HG02678 (cell line): ENCODE data around the gene PNPLA8.
"Not testable (repeated sequence)": the region's sequence is repeated elsewhere in the genome, so short reads cannot be mapped to it uniquely, and the experiment has no call there.

ENCODE experiments used
- ATAC-seq: cut with Tn5 transposase; IDR thresholded peaks from one replicate; pipeline ENCODE4 v1.9.1; 2021; ENCODE audit warnings: mild to moderate bottlenecking, moderate library complexity; ENCODE audit not compliant: unreplicated experiment

Gene PNPLA8

DNA sequence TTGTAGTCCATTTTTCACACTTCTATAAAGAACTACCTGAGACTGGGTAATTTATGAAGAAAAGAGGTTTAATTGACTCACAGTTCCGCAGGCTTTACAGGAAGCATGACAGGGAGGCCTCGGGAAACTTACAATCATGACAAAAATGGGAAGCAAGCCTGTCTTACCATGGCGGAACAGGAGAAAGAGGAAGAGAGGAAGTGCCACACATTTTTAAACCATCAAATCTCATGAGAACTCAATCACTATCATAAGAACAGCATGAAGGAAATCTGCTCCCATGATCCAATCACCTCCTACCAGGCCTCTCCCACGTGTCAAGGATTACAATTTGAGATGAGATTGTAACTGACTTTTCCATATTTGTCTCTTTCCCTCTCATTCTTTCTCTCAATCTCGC, 9.3 kb upstream of the PNPLA8 start:
- no peak for ATAC-seq

DNA sequence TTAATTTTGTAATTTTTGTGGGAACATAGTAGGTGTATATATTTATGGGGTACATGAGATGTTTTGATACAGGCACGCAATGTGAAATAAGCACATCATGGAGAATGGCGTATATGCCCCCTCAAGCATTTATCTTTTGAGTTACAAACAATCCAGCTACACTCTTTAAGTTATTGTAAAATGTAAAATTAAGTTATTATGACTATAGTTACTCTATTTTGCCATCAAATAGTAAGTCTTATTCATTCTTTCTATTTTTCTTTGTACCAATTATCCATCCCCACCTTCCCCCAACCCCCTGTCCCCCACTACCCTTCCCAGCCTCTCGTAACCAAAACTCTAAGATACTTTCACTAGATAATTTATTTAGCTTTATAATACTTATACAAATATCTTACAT, 7.8 kb upstream of the PNPLA8 start:
- ATAC-seq = no peak

DNA sequence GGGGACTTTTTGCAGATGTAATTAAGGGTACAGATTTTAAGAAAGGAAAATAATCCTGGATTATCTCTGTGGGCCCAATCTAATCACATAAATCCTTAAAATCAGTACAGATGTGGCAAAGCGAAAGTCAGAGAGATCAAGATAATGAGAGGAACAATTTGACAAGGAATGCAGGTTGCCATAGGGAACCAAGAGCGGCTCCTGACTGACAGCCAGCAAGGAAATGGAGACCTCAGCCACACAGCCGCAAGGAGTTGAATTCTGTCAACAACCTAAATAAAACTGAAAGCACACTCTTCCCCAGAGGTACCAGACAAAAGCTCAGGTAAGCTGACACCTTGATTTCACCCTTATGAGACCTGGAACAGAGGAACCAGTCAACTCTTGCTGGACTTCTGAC, 3.4 kb upstream of the PNPLA8 start:
- no peak for ATAC-seq

DNA sequence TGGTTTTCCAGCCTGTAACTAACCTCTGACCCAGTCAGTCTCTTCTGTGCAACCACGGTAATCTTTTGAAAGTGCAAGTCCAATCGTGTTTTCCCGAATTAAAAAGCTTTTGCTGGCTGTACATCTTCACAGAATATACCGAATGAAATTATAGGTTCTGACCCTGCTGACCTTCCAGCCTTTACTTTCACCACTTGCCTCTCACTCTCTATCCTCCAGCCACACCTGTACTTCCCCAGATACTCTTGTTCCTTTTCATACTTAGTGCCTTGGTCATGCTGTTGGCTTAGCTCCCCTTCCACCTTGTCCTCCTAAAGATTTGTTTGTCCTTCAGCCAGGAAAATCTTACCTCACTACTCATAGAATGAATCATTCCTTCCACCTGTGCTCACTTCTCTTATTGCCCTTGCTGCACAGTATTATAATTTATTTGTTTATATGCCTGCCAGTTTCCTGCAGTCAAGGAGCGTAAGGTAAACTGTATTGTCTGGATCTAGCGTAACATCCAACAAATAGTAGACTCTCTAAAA, 2.3 kb upstream of the PNPLA8 start:
- ATAC-seq = no peak

DNA sequence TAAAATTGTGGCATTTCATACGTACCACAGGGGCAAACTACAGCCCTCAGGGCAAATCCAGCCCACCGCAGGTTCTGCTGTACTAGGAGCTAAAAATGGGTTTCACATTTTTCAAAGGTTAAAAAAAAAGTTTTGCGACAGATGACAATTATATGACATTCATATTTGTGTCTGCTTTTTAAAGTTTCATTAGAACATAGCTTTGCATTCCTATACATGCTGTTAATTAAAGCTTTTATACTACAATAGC, 758 bp upstream of the PNPLA8 start:
- no peak for ATAC-seq

DNA sequence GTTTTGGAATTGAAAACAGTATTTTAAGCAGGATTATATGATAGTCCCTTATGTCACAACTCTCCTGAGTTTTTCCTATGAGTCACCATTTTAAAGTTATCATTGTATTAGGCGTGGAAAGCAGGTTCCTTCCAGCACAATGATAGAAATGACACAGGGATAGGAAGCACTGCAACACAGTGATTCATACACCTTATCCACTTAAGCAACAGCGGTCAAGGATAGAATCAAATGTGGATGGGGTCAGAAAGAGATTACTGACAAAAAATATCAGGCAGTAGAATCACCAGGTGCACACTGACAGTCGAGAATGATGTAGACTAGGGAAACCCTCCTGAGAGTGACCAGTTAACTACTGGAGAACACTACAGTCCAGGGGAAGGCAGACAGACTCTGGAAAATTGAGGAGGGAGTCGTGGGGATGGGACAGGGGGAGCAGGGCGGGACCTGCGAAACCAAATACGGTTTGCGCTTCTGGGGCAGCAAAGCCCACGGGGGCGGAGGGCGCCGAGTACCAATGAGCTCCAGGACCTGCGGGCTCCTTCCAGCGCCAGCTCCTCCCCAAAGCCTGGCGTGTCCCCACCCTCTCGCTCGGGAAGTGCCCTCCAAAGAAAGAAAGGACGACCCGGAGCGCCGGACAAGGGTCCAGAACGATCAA, 479 bp downstream of the PNPLA8 start:
- ATAC-seq = peak; percentile 42

DNA sequence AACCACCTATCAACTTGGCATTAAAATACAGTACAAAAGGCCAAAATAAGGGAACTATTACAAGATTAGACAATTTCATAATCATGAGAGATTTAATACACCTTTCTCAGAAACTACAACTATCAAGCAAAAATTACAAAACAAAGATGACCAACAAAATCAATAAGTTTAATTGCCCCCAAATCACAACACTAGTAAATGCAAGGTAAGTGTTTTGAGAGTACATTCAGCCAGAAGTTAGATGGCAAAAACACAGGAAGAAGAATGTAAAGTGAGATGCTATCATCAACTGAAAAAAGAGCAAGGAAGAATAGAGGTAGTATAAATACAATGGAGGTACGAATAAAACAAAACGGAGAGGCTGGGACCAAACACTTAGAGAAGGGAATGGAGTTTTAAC, 3.2 kb downstream of the PNPLA8 start:
- ATAC-seq = no peak

DNA sequence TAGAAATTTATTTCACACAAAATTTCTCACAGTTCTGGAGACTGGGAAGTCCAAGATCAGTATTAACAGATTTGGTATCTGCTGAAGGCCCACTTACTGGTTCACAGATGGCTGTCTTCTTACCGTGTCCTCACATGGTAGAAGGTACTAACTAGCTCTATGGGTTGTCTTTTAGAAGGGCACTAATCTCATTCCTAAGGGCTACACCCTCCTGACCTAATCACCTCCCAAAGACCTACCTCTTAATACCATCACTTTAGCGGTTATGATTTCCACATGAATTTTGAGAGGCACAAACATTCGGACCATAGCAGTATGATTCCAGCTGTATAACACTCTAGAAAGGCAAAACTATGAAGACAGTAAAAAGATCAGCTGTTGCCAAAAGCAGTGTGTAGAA, 8.0 kb downstream of the PNPLA8 start:
- no peak for ATAC-seq

DNA sequence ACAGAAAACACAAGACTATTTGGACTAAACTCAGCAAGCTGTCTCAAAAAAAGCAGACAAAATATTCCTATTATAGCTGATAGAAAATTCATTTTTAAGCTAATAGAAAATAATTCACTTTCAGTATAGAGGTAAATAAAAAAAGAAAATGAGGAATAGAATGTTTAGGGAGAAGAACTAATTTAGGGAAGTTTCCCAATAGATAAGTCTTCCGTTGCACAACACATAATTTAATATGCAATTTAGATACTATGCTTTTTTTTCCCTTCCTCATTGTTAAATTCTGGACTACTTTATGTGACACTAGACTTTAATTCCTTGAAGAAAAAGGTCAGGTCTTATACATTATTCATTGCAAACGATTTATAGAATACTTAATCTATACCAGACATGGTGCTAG, 10.3 kb downstream of the PNPLA8 start:
- no peak for ATAC-seq

DNA sequence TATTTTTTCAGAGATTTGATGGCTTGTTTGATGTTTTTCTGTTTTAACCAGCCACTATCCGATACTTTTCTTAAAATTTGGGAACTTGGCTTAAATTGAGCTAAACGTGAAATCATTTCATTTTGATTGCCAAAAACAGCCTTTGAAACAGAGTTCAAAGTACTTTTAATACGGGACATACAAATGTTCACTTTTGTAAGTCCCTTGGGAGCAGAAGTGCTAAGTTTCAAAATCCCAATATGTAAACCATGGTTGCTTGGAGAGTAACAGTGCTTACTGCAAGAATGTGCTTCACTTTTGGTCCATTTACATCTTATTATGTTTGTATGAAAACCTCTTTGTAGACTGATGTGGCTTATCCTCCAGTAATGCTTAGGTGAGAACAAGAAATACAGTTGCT, 10.9 kb downstream of the PNPLA8 start:
- ATAC-seq = no peak

DNA sequence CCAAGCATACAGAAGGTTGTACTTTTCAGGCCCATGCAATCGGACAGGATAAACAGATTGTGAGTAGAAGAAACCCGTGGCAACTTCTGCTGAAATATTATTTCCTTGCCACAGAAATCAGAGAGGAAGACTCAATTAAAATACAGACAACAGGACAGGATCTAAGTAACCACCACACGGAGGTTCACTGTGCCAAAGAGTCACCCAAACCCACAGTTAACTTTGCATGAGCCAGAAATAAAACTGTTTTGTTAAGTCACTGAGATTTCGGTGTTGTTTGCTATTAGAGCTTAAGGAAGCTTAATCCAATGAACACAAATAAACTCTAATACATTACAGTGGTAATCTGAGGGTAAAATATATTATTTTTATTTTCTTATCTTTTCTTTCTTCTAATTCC, 14.0 kb downstream of the PNPLA8 start:
- peak; percentile 53 for ATAC-seq

DNA sequence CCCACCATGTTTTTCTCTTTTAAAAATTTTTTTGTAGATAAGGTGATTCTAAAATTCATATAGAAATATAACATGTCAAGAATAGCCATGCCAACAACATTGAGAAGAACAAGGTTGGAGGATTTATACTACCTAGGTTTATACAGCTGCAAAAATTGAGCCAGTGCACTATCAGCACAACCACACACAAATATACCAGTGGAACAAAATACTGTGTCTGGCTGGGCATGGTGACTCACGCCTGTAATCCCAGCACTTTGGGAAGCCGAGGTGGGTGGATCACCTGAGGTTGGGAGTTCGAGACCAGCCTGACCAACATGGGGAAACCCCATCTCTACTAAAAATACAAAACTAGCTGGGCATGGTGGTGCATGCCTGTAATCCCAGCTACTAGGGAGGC, 21.4 kb downstream of the PNPLA8 start:
- ATAC-seq = not testable (repeated sequence)

DNA sequence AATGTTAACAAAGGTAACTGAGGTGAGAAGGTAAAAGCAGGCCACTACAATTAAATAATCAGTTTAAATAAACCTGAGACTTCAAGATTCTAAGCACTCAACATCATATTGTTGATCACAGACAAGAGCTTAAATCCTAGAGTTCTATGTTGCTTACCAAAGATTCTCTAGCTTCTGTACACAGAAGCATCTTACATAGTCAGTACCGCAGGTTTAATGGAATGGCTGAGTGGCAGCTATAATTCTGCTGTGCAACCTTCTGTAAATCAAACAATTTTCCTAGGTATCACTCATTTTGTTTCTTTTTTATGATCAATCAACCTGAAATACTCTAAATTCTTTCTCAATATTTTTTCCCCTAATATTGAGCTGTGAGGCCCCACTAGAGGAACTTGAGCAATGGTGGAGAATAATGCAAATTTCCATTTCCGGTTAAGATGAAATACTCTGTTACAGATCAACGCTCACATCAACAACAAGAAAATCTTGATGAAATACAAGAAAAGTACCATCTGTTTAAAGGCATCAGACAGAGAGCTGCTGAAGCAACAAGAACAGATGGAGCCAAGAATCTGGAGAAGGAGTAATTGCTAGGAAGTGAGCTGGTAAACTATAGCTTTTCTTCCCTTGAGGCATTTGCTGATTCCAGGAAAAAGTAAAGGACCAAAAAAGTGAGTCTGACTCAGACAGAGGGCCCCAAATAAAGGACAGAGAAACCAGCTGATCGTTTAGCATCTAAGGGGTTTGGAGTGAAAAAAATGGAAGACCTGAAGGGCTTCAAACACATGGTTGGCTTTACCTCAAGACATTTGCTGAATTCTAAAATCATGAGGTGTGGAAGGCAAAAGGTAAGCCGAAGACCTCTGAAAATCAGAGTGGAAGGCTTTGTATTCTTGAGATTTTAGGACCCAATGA, 22.6 kb downstream of the PNPLA8 start:
- peak; percentile 98 for ATAC-seq

DNA sequence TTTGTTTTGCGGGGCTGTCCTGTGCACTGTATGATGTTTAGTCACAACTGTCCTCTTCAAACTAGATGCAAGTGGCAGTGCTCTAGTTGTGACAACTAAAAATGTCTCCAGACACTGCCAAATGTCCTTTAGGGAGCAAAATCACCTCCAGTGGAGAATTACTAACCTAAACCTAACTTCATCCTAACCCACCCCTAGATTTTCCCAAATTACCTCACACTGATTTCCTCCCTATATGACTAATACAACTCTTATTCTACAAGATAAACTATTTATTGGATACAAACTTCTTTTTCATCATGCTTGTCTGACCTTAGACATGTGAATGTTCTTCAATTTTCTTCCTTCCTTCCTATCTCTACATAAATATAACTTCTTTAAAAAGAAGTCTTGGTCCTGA, 26.4 kb downstream of the PNPLA8 start:
- no peak for ATAC-seq

DNA sequence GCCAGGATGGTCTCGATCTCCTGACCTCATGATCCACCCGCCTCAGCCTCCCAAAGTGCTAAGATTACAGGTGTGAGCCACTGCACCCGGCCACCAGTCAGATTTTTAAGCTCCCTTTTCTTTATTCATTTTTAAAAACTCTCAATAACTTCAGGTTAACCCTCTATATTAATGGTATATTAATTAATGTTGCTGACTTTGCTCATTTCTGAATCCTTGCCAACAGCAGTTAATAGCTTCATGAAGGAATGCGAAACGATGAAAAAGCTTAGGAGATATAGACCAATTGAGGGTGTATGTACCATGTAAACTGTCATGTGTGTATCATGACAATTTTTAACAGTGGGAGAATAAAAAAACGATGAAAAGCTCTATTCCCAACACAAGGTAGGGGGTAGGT, 27.5 kb downstream of the PNPLA8 start:
- no peak for ATAC-seq

DNA sequence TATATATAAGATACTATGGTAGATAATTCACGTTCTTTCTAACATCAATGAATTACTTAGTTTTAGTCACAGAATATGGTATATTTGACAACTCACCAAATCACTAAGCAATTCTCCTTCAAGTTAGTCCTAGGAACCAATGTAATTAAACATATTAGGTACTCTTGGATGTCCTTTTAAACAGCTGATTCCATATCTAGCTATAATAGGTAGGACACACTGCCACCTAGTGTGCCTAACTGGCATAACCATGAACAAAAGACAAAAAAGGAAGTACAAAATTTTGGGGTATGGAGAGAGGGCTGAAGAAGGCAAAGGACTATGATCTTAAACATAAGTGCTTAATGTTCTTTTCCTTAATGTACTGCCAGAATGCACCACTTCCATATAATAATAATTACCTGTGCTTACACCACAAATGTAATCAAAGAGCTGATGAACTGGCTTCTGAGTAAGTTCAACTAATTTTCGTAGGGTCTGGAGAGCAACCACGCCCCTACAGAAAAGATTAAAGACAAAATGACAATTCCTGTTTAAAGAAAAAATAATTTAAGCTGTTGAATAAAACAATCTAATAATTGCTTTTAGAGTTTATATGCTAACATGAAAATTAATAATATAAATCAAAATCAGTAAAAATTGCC, 28.7 kb downstream of the PNPLA8 start:
- peak; percentile 79 for ATAC-seq

DNA sequence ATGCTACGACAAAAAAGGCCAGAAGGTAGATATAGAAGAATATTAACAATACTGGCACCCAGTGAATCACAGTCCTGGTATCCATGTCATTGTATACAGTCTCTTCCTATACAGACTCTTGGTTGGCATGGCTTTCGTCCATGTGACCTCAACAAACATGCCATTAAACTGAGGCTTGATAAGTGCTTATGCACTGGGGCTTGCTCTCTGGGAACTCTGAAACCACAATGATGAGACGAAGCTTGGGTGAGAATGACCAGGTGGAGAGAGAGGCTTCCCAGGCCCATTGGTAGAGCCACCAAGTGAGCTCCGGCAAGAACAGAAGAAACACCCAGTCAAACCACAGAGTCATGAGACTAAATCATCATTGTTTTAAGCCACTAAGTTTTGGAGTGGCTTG, 33.2 kb downstream of the PNPLA8 start:
- no peak for ATAC-seq

DNA sequence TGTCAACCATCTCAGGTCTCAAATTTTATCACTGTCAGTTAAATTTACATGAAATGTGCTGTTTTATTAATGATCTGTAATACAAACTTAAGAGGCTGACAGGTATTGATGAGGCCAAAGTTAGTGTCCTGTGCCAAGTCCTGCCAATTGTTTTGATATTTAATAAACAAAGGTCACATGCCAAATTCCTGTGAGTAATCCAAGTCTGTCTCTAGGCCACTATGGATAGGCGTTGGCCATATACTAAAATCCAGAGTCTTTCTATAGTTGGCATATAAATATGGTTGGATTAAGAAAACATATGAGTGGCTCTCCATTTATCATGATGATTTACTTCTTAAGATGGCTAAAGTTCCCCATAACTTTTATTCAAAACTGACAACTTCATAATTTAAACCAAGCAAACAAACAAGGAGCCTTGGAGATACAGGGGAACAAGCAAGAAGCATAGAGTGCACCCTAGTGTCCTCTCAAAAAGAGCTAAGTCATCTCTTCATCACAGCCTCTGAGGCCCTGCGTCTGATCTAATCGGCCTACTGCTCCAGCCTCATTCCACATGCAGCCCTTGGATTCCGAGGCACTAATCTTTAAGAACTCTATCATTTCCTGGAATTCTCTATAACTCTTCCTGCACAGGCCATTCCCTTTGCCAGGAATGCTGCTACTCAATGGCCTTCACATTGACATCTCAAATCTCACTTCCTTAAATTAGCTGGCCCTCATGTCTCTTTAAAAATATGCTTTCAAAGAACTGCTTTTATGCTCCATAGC, 37.0 kb downstream of the PNPLA8 start:
- no peak for ATAC-seq

DNA sequence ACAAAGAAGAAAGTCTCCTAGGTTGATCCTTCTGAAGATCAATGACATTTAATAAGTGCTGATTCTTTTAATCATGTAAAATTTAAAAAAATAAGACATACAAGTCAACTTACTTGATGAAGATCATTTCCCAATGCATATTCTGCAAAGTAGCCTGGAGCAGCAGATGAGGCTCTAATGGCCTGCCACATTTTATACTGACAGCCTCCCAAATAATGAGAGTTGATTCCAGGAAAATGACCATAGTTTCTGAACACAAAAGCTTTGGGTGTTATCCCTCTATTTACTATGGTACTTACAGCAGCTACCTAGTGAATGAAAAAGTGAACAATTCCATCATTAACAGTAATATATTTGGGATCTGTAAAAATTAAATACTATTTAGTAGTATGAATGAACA, 38.3 kb downstream of the PNPLA8 start:
- ATAC-seq = no peak

DNA sequence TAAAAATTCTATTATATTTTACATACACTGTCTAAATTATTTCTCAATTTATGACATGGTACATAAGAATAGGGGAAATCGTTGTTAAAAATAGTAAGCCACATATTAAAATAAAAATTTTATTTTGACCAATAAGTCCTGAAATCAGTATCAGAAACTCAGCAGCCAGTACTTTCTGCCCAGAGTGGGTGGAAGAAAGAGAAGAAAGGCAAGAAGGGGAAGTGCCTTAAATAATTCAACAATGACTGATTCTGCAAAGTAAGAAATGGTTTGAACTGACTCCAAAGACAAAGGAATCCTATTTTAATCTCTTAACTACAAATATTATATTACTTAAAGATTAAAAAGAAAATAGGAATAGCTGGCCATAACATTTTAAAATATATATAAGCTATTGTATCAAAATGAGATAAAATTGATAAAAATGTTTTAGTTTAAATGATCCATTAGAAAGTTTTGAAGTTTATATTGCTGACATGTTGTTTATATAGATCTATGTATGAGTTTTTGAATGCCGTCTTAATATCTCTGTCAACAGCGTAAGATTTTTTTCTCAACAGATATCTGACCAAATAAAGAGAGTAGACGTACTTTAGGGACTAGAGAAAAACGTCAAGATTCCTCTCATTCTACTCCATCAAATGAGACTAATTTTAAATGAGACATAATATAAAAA, 39.5 kb downstream of the PNPLA8 start:
- no peak for ATAC-seq

DNA sequence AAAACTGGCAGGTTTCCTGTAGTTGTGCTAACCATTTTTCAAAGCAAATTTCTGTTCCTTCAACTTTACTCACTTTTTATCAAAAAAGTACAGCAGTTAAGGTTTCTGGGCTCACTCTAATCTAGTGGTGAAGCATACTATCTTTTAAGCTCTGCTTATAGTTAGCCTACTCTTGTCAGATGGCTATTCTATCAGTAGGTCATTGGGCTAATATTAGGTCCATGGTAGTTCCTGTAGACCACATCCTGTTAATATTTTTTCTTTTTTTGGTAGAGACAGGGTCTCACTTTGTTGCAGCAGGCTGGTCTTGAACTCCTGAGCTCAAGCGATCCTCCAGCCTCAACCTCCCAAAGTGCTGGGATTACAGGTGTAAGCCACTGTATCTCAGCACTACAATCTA, 41.8 kb downstream of the PNPLA8 start:
- no peak for ATAC-seq
